Hepatocyte (in vitro differentiated cells): ENCODE measurements around the gene CBLL1. TPM values are rescaled to one million over a fixed set of nuclear protein-coding genes. Genes with fewer than 3 reads are reported as not detected.

Source experiments
- DNase-seq: peaks from one replicate; pipeline ENCODE4 v3.0.0-alpha.2; 2016; ENCODE audit warnings: low spot score
- H2AFZ ChIP-seq: fragments of 200-600 bp; sonication (generic); 2 replicates; pipeline ENCODE4 v1.6.0; 2016; ENCODE audit warnings: antibody characterized with exemption, mild to moderate bottlenecking
- H3K27ac ChIP-seq: fragments of 200-600 bp; sonication (generic); 2 replicates; pipeline ENCODE4 v1.5.1; 2016; ENCODE audit warnings: mild to moderate bottlenecking
- H3K27me3 ChIP-seq: fragments of 200-600 bp; sonication (generic); 2 replicates; pipeline ENCODE4 v1.6.1; 2016
- H3K36me3 ChIP-seq: fragments of 200-600 bp; sonication (generic); replicated peaks from 2 replicates; pipeline ENCODE4 v1.5.1; 2016; ENCODE audit warnings: low read depth; ENCODE audit not compliant: insufficient read depth
- H3K4me1 ChIP-seq: fragments of 200-600 bp; sonication (generic); 2 replicates; pipeline ENCODE4 v1.5.1; 2016; ENCODE audit warnings: mild to moderate bottlenecking, moderate library complexity; ENCODE audit not compliant: insufficient read depth
- H3K4me2 ChIP-seq: fragments of 200-600 bp; sonication (generic); 2 replicates; pipeline ENCODE4 v1.6.0; 2016
- H3K4me3 ChIP-seq: fragments of 200-600 bp; sonication (generic); 2 replicates; pipeline ENCODE4 v1.5.1; 2016; ENCODE audit warnings: mild to moderate bottlenecking
- H3K79me2 ChIP-seq: fragments of 200-600 bp; sonication (generic); 2 replicates; pipeline ENCODE4 v1.6.0; 2017; ENCODE audit warnings: mild to moderate bottlenecking
- H3K9me2 ChIP-seq: fragments of 200-600 bp; sonication (generic); replicated peaks from 2 replicates; pipeline ENCODE4 v1.6.0; 2017; ENCODE audit warnings: mild to moderate bottlenecking; ENCODE audit not compliant: insufficient read depth
- H3K9me3 ChIP-seq: fragments of 200-600 bp; sonication (generic); 2 replicates; pipeline ENCODE4 v1.5.1; 2016; ENCODE audit warnings: low read depth, mild to moderate bottlenecking
- H4K20me1 ChIP-seq: fragments of 200-600 bp; sonication (generic); 2 replicates; pipeline ENCODE4 v1.6.0; 2016; ENCODE audit warnings: mild to moderate bottlenecking; ENCODE audit not compliant: insufficient read depth, poor library complexity, severe bottlenecking
- CTCF ChIP-seq: fragments of 200-600 bp; sonication (generic); IDR thresholded peaks from 2 replicates; pipeline ENCODE4 v1.5.1; 2016; ENCODE audit warnings: antibody characterized with exemption, mild to moderate bottlenecking; ENCODE audit not compliant: poor library complexity
- EZH2 ChIP-seq: fragments of 200-600 bp; sonication (generic); IDR thresholded peaks from 2 replicates; pipeline ENCODE4 v1.6.1; 2016; ENCODE audit warnings: antibody characterized with exemption, mild to moderate bottlenecking, borderline replicate concordance
- EZH2phosphoT487 ChIP-seq: fragments of 200-600 bp; sonication (generic); IDR thresholded peaks from one replicate; pipeline ENCODE4 v1.6.1; 2018; ENCODE audit warnings: antibody characterized with exemption, mild to moderate bottlenecking, low read depth, moderate library complexity; ENCODE audit not compliant: unreplicated experiment, severe bottlenecking
- WGBS: methylation state at CpG from one replicate; pipeline ENCODE4 v1.1.6; 2016; ENCODE audit warnings: low lambda C conversion rate; ENCODE audit errors: missing lambda C conversion rate; 5-methylcytosine and 5-hydroxymethylcytosine counted together
- polyA plus RNA-seq: library from polyadenylated mRNA; unstranded; fragments of >200 nt; fragmentation: Nextera tagmentation; extraction: Ambion mirVana; gene quantifications from 2 replicates; pipeline ENCODE4 v1.2.1, GENCODE V29; 2016
- total RNA-seq: library from RNA; depleted of rRNA; stranded (reverse); fragments of >200 nt; gene quantifications from 2 replicates; pipeline ENCODE4 v1.2.3, GENCODE V29; 2014

Gene CBLL1
- total and polyA plus RNA-seq, 2 experiments from 2014 or later = 12.5 to 18.6 TPM

GRCh38 chr7:107723255-107723654 is 20.7 kb upstream of the CBLL1 start:
- Histone ChIP-seq H3K27ac (no peak overlapping the region), H3K4me3 (no peak overlapping the region), H3K4me1 (no peaks in the 10 kb centered on the region), H3K36me3 (no peaks in the 10 kb centered on the region), H3K9me3 (no peaks in the 10 kb centered on the region), H3K4me2 (no peak overlapping the region), H2AFZ (no peak overlapping the region), H3K9me2 (no peaks in the 10 kb centered on the region), H4K20me1 (no peaks in the 10 kb centered on the region), H3K79me2 (no peaks in the 10 kb centered on the region), H3K27me3 (peaks cover 9% of the 10 kb centered on the region)
- DNase-seq = no peak
- TF ChIP-seq EZH2 = no peak
- TF ChIP-seq CTCF = no peak
- no peak for TF ChIP-seq EZH2phosphoT487
- WGBS = 86% methylated on average over 2 of the region's 2 CpGs

DNA sequence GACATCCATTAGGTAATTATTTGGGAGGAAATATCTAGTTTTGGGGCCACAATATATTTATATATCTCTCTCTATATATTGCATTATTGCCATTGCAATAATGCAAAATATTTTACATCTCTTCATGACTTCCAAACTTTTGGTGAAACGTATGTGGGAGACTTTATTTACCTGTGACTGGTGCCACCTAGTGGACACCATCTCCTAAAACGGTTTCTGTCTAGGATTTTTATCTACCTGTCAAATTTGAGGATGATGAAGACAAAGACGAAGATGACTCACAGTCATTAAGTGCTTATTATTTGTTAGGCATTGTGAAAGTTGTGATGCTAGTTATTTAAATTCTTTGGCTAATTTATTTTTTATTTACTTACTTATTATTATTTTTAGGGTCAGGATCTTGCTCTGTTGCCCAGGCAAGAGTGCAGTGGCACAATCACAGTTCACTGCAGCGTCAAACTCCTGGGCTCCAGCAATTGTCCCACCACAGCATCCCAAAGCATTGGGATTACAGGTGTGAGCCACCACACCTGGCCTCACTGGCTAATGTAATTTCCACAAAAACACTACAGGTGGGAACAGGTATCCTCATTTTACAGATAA is 18.7 kb upstream of the CBLL1 start:
- Histone ChIP-seq H3K9me2 (no peaks in the 10 kb centered on the region), H3K4me3 (no peak overlapping the region), H3K79me2 (no peaks in the 10 kb centered on the region), H3K4me1 (no peaks in the 10 kb centered on the region), H3K36me3 (no peaks in the 10 kb centered on the region), H4K20me1 (no peaks in the 10 kb centered on the region), H3K9me3 (no peaks in the 10 kb centered on the region), H2AFZ (no peak overlapping the region), H3K4me2 (no peak overlapping the region), H3K27ac (no peak overlapping the region), H3K27me3 (peaks cover 14% of the 10 kb centered on the region)
- peak; percentile 74 for DNase-seq
- TF ChIP-seq CTCF (peak; percentile 81), EZH2 (no peak), EZH2phosphoT487 (no peak)
- WGBS = 25% methylated on average over 4 of the region's 4 CpGs

DNA sequence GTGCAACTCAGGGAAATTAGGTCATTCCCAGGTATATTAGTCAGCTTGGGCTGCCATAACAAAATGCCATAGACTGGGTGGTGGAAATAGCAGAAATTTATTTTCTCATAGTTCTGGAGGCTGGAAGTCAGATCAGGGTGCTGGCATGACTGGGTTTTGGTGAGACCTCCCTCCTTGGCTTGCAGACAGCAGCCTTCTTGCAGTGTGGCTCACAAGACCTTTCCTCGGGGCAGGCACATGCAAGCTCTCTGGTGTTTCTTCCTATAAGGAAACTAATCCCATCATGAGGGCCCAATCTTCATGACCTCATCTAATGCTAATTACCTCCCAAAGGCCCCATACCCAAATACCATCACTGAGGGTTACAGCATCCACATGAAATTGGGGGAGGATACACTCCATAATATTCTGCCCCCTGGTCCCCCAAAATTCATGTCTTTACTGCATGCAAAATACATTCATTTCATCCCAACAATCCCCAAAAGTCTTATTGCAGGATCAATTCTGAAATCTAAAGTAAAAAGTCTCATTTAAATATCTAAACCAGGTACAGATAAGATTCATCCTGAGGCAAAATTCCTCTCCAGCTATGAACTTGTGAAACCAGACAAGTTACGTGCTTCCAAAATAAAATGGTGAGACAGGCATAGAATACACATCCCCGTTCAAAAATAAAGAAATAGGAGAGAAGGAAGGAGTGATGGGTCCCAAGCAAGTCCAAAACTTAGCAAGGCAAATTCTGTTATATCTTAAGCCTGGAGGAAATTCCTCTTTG is 17.4 kb upstream of the CBLL1 start:
- H4K20me1 ChIP-seq = no peaks in the 10 kb centered on the region
- 74% methylated on average over 3 of the region's 3 CpGs for WGBS

More for the DNA sequence above, 17.4 kb upstream of the CBLL1 start:
- H3K4me3 ChIP-seq = no peak overlapping the region
- no peaks in the 10 kb centered on the region for H3K36me3 ChIP-seq
- H3K4me1 ChIP-seq = no peaks in the 10 kb centered on the region
- H2AFZ ChIP-seq = no peak overlapping the region
- H3K27ac ChIP-seq = no peak overlapping the region
- peaks cover 14% of the 10 kb centered on the region for H3K27me3 ChIP-seq
- TF ChIP-seq CTCF (no peak), EZH2phosphoT487 (no peak), EZH2 (no peak)
- no peak overlapping the region for H3K4me2 ChIP-seq
- DNase-seq = no peak
- H3K9me2 ChIP-seq = no peaks in the 10 kb centered on the region
- no peaks in the 10 kb centered on the region for H3K79me2 ChIP-seq
- no peaks in the 10 kb centered on the region for H3K9me3 ChIP-seq
